ENCODE results near the gene C2CD2L. TPM values are rescaled to one million over a fixed set of nuclear protein-coding genes. Genes with fewer than 3 reads are reported as not detected.
A peak's percentile ranks its signal among the peaks of the same experiment; 100 is the strongest.
"Not testable (repeated sequence)": the region's sequence is repeated elsewhere in the genome, so short reads cannot be mapped to it uniquely, and the experiment has no call there.

Gene C2CD2L
- total RNA-seq, 2 experiments from 2014 or later, result 33.2 to 35.2 TPM

DNA sequence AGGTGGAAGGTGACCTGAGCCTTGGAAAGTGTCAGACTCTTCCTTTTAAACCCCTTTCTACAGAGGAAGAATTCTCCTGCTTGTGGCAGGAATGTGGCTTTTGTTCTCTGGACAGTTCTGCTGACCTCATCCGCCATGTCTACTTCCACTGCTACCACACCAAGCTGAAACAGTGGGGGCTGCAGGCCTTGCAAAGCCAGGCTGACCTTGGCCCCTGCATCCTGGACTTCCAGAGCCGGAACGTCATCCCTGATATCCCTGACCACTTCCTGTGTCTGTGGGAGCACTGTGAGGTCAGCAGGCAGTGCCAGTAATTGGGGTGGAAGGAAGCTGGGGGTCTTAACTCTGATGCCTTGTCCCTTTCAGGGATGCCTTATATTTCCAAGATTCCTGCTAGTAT, 23.5 kb downstream of the C2CD2L start:
- peaks cover 47% of the 10 kb centered on the region for H3K36me3 Mint-ChIP-seq (ENCODE audit: low read depth)
- ChIA-PET POLR2A (no interaction called here), CTCF (no interaction called here)
- H3K4me3 Mint-ChIP-seq, result no peak overlapping the region
- no peaks in the 10 kb centered on the region for H3K9me3 Mint-ChIP-seq (ENCODE audit: insufficient read depth)
- peaks cover 6% of the 10 kb centered on the region for H3K4me1 Mint-ChIP-seq (ENCODE audit: low read depth)
- no peaks in the 10 kb centered on the region for H3K27me3 Mint-ChIP-seq (ENCODE audit: low read depth)
- ATAC-seq (no peak), DNase-seq (no peak)
- H3K27ac Mint-ChIP-seq, result no peak overlapping the region

DNA sequence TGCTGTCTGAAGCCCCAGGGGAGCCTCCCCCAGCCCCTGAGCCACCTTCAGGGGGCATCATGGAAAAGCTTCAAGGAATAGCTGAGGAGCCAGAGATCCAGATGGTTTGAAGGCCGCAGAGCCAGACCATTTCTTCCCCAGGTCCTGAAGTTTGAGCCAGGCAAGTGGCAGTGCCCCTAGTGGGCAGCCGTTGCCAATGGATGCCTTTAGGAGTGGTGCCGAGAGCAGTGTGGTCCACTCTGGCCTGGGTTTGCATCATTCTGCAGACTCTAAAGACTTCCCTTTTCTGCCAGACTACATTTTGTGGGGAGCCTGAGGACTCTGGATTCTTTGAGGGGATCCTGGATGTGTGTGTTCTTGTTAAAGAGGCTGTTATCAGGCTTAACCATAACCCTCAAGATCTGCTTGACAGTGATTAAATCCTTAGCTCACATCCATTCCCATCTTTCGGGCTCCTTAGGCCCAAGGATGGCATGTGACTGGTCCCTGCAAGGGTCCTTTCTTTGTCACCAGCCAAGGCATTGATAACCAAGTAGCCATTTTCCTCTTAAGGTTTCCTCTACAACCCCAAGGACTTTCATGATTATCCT, 27.3 kb downstream of the C2CD2L start:
- Mint-ChIP-seq H3K27ac (no peak overlapping the region), H3K36me3 (ENCODE audit: low read depth) (peaks cover 40% of the 10 kb centered on the region), H3K9me3 (ENCODE audit: insufficient read depth) (no peaks in the 10 kb centered on the region), H3K27me3 (ENCODE audit: low read depth) (peaks cover 11% of the 10 kb centered on the region), H3K4me1 (ENCODE audit: low read depth) (peaks cover 2% of the 10 kb centered on the region), H3K4me3 (no peak overlapping the region)
- ChIA-PET POLR2A (no interaction called here), CTCF (interaction anchor here (0.9 to 1.3 kb wide), 4 partner anchors 9 to 149 kb away, joined by 3 read pairs; partner anchors contain the start of gene VPS11)
- DNase-seq, result no peak
- no peak for ATAC-seq

DNA sequence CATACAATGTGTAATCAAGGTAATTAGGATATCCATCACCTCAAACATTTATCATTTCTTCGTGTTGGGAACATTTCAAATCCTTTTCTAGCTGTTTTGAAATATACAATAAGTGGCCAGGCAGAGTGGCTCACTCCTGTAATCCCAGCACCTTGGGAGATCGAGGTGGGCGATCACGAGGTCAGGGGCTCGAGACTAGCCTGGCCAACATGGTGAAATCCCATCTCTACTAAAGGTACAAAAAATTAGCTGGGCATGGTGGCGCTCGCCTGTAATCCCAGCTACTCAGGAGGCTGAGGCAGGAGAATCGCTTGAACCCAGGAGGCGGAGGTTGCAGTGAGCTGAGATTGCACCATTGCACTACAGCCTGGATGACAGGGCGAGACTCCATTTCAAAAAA, 32.1 kb downstream of the C2CD2L start:
- not testable (repeated sequence) for DNase-seq; H3K4me1 Mint-ChIP-seq (ENCODE audit: low read depth); H3K27ac Mint-ChIP-seq; H3K9me3 Mint-ChIP-seq (ENCODE audit: insufficient read depth); ATAC-seq; H3K4me3 Mint-ChIP-seq; H3K36me3 Mint-ChIP-seq (ENCODE audit: low read depth)
- CTCF ChIA-PET, result interaction anchor here (0.6 to 1.4 kb wide), 4 partner anchors 9 to 74 kb away, joined by 3 to 5 read pairs (median 3); no protein-coding TSS in a partner anchor
- POLR2A ChIA-PET, result interaction anchor here (1.4 kb wide), 1 partner anchor 29 kb away, joined by 3 read pairs; the partner anchor contains the start of gene NLRX1
- peaks cover 20% of the 10 kb centered on the region for H3K27me3 Mint-ChIP-seq (ENCODE audit: low read depth)

GRCh38 chr11:119144825-119145486, 37.8 kb downstream of the C2CD2L start:
- POLR2A ChIA-PET, result no interaction called here

GRCh38 chr11:119145551-119145950, 38.4 kb downstream of the C2CD2L start:
- no peak overlapping the region for H3K4me3 Mint-ChIP-seq
- peaks cover 13% of the 10 kb centered on the region for H3K4me1 Mint-ChIP-seq (ENCODE audit: low read depth)
- no peak overlapping the region for H3K27ac Mint-ChIP-seq
- peaks cover 46% of the 10 kb centered on the region for H3K27me3 Mint-ChIP-seq (ENCODE audit: low read depth)
- POLR2A ChIA-PET, result no interaction called here
- no peak for ATAC-seq
- CTCF ChIA-PET, result interaction anchor here (0.9 to 1.9 kb wide), 4 partner anchors 9 to 139 kb away, joined by 3 to 11 read pairs (median 7); partner anchors contain the start of gene NLRX1
- no peak for DNase-seq
- H3K36me3 Mint-ChIP-seq (ENCODE audit: low read depth), result no peaks in the 10 kb centered on the region
- no peaks in the 10 kb centered on the region for H3K9me3 Mint-ChIP-seq (ENCODE audit: insufficient read depth)

More at GRCh38 chr11:119144825-119145486, 37.8 kb downstream of the C2CD2L start:
- Mint-ChIP-seq H3K36me3 (ENCODE audit: low read depth) (no peaks in the 10 kb centered on the region), H3K4me1 (ENCODE audit: low read depth) (peaks cover 13% of the 10 kb centered on the region), H3K9me3 (ENCODE audit: insufficient read depth) (no peaks in the 10 kb centered on the region), H3K27me3 (ENCODE audit: low read depth) (peaks cover 41% of the 10 kb centered on the region), H3K4me3 (no peak overlapping the region), H3K27ac (no peak overlapping the region)
- ATAC-seq (peak; percentile 32), DNase-seq (peak; percentile 51)
- CTCF ChIA-PET, result interaction anchor here (0.9 to 1.9 kb wide), 4 partner anchors 10 to 140 kb away, joined by 3 to 11 read pairs (median 7); partner anchors contain the start of gene NLRX1

GRCh38 chr11:119147604-119148333, 40.6 kb downstream of the C2CD2L start:
- H3K36me3 Mint-ChIP-seq (ENCODE audit: low read depth), result no peaks in the 10 kb centered on the region
- H3K27ac Mint-ChIP-seq, result no peak overlapping the region
- ATAC-seq (peak; percentile 21), DNase-seq (peak; percentile 43)
- peak overlapping the region; percentile 31 for H3K4me3 Mint-ChIP-seq
- no peaks in the 10 kb centered on the region for H3K9me3 Mint-ChIP-seq (ENCODE audit: insufficient read depth)
- peaks cover 13% of the 10 kb centered on the region for H3K4me1 Mint-ChIP-seq (ENCODE audit: low read depth)
- H3K27me3 Mint-ChIP-seq (ENCODE audit: low read depth), result peaks cover 53% of the 10 kb centered on the region
- CTCF ChIA-PET, result interaction anchor here (0.8 to 1.8 kb wide), 7 partner anchors 8 to 191 kb away, joined by 3 to 9 read pairs (median 3); no protein-coding TSS in a partner anchor
- POLR2A ChIA-PET, result interaction anchor here (0.6 kb wide), 2 partner anchors 173 to 366 kb away, joined by 3 read pairs; no protein-coding TSS in a partner anchor

DNA sequence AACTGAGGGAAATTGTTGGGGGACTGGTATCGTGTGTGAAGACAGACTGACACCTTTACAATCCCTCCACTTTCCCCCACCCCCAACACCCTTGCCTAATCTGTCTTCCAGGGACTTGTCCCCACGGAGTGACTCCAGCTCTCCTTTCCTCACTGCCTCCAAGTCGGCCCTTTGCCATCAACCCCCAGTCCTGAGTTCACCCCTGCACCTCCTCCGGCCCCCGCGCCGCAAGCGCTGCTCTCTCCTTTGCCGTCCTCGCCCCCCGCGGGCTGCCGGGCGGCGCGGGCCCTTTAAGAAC, 41.5 kb downstream of the C2CD2L start:
- H3K36me3 Mint-ChIP-seq (ENCODE audit: low read depth), result no peaks in the 10 kb centered on the region
- H3K9me3 Mint-ChIP-seq (ENCODE audit: insufficient read depth), result no peaks in the 10 kb centered on the region
- H3K4me3 Mint-ChIP-seq, result peak overlapping the region; percentile 66
- H3K4me1 Mint-ChIP-seq (ENCODE audit: low read depth), result peaks cover 13% of the 10 kb centered on the region
- ATAC-seq (no peak), DNase-seq (no peak)
- ChIA-PET CTCF (interaction anchor here (0.8 to 1.8 kb wide), 3 partner anchors 20 to 190 kb away, joined by 3 to 4 read pairs (median 3); partner anchors contain the start of gene NLRX1), POLR2A (no interaction called here)
- H3K27ac Mint-ChIP-seq, result no peak overlapping the region
- peaks cover 51% of the 10 kb centered on the region for H3K27me3 Mint-ChIP-seq (ENCODE audit: low read depth)

DNA sequence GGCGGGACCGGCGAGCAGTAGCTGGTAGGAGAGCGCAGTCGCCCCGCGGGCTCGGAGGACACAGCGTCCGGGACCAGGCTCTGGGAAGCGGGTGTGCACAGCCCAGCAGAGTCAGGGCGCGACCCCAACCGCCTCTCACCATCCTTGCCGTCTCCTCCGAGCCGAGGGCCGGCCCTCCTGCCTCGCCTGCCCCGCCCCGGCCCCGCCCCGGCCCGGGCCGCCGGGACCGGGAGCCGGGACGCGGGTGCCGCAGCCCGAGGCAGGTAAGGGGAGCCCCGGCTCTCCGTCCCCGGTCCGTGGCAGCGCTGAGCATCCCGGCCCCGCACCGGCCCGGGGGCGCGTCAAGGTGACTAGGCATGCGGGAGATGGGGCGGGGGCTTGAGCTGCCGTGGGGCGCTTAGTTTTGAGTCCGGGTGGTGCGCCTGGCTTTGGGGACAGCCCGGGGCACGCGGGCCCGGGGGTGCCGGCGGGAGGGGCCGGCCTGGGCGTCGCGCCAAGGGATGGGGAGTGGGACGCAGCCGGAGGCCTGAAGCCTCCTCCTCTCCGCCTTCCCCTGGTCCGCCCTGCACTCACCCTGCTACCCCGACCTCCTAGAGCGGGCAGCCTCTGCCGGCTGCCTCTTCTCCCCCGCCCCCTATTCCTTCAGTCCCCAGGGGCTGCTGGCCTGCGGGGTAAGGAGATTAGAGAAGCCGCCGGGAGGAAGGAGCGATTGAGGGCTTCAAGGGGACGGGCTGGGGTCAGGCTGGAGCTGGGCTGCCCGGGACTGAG, 42.1 kb downstream of the C2CD2L start, which contains the start of gene ABCG4:
TSS of gene ABCG4 (plus strand) at position 35 of the 768 bp plus-strand sequence. CDS start 914 bp downstream, outside the sequence.
- CTCF ChIA-PET, result interaction anchor here (1.1 to 1.8 kb wide), 2 partner anchors 20 to 189 kb away, joined by 3 to 4 read pairs; partner anchors contain the start of gene NLRX1
- peaks cover 13% of the 10 kb centered on the region for H3K4me1 Mint-ChIP-seq (ENCODE audit: low read depth)

DNA sequence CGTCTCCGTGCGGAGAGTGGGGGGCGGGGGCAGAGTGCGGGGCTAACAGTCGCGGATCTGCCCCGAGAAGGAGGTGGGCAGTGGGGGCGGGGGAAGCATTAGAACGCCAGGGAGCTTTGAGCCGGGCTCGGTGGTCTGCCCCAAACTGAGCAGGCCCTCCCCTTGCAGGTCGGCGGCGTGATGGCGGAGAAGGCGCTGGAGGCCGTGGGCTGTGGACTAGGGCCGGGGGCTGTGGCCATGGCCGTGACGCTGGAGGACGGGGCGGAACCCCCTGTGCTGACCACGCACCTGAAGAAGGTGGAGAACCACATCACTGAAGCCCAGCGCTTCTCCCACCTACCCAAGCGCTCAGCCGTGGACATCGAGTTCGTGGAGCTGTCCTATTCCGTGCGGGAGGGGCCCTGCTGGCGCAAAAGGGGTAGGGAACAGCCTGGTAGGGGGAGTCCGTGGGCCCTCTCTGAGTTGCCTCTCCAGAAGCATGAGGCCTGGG, 42.7 kb downstream of the C2CD2L start:
- DNase-seq (no peak), ATAC-seq (no peak)
- H3K27ac Mint-ChIP-seq, result no peak overlapping the region
- peaks cover 48% of the 10 kb centered on the region for H3K27me3 Mint-ChIP-seq (ENCODE audit: low read depth)
- peaks cover 13% of the 10 kb centered on the region for H3K4me1 Mint-ChIP-seq (ENCODE audit: low read depth)
- no peaks in the 10 kb centered on the region for H3K9me3 Mint-ChIP-seq (ENCODE audit: insufficient read depth)
- H3K4me3 Mint-ChIP-seq, result no peak overlapping the region
- ChIA-PET CTCF (interaction anchor here (1.1 kb wide), 1 partner anchor 19 kb away, joined by 3 read pairs; the partner anchor contains the start of gene NLRX1), POLR2A (no interaction called here)
- no peaks in the 10 kb centered on the region for H3K36me3 Mint-ChIP-seq (ENCODE audit: low read depth)

More for the DNA sequence above, 42.1 kb downstream of the C2CD2L start, which contains the start of gene ABCG4:
- Mint-ChIP-seq H3K9me3 (ENCODE audit: insufficient read depth) (no peaks in the 10 kb centered on the region), H3K4me3 (peak within 1 kb of the TSS; percentile 66), H3K27ac (no peak within 1 kb of the TSS), H3K27me3 (ENCODE audit: low read depth) (peaks cover 49% of the 10 kb centered on the region), H3K36me3 (ENCODE audit: low read depth) (no peaks in the 10 kb centered on the region)
- DNase-seq (peak; percentile 37), ATAC-seq (peak; percentile 80)
- POLR2A ChIA-PET, result no interaction called here

- peaks cover 19% of the 10 kb centered on the region for H3K4me1 Mint-ChIP-seq (ENCODE audit: low read depth)
- ATAC-seq, result no peak
- H3K27me3 Mint-ChIP-seq (ENCODE audit: low read depth), result peaks cover 41% of the 10 kb centered on the region
- no peaks in the 10 kb centered on the region for H3K9me3 Mint-ChIP-seq (ENCODE audit: insufficient read depth)
- CTCF ChIA-PET, result interaction anchor here (1.1 to 4.9 kb wide), 5 partner anchors 42 to 186 kb away, joined by 3 to 17 read pairs (median 3); partner anchors contain the start of gene DPAGT1
- H3K27ac Mint-ChIP-seq, result no peak overlapping the region
- no peak overlapping the region for H3K4me3 Mint-ChIP-seq
- DNase-seq, result no peak
- POLR2A ChIA-PET, result interaction anchor here (0.9 kb wide), 1 partner anchor 57 kb away, joined by 3 read pairs; no protein-coding TSS in a partner anchor
- no peaks in the 10 kb centered on the region for H3K36me3 Mint-ChIP-seq (ENCODE audit: low read depth)
These were observed 44.9 kb downstream of the C2CD2L start for GRCh38 chr11:119152043-119152442.
